Esophagus muscularis mucosa (tissue), 4 donors: ENCODE results near the gene APOBEC4. TPM values are rescaled to one million over a fixed set of nuclear protein-coding genes. Genes with fewer than 3 reads are reported as not detected.
"Not testable (repeated sequence)": the region's sequence is repeated elsewhere in the genome, so short reads cannot be mapped to it uniquely, and the experiment has no call there.

Source experiments
- DNase-seq: peaks from one replicate; pipeline ENCODE4 v3.0.0-alpha.2; 2017; ENCODE audit errors: extremely low spot score
- H3K27ac ChIP-seq, 4 donors: fragments of 200-600 bp; sonication (generic); replicated peaks in 1 of 4; 1 replicate in 3 of 4; 2 replicates in 1 of 4; pipeline ENCODE4 v1.5.1; 2016 to 2019; ENCODE audit warnings: mild to moderate bottlenecking in 1 of 4
- H3K27me3 ChIP-seq, 4 donors: fragments of 200-600 bp; sonication (generic); one replicate each; pipeline versions ENCODE4 v1.5.1 to v1.6.0; 2016 to 2019
- H3K36me3 ChIP-seq, 4 donors: fragments of 200-600 bp; sonication (generic); one replicate each; pipeline ENCODE4 v1.5.1; 2016 to 2019
- H3K4me1 ChIP-seq, 4 donors: fragments of 200-600 bp; sonication (generic); one replicate each; pipeline ENCODE4 v1.5.1; 2016 to 2019
- H3K4me3 ChIP-seq, 4 donors: fragments of 200-600 bp; sonication (generic); 1 replicate in 2 of 4; 2 replicates in 2 of 4; pipeline ENCODE4 v1.5.1; 2016 to 2019; ENCODE audit warnings: mild to moderate bottlenecking in 4 of 4, moderate library complexity in 1 of 4
- H3K9me3 ChIP-seq, 4 donors: fragments of 200-600 bp; sonication (generic); 1 replicate in 3 of 4; 2 replicates in 1 of 4; pipeline ENCODE4 v1.5.1; 2016 to 2019
- CTCF ChIP-seq, 3 experiments: fragments of 200-600 bp in 2 of 3; fragments of 450-650 bp in 1 of 3; sonication (generic) in 2 of 3; IDR thresholded peaks; one replicate each; pipeline ENCODE4 v1.5.1; 2017 to 2019; ENCODE audit warnings: antibody characterized with exemption in 3 of 3, mild to moderate bottlenecking in 2 of 3, moderate library complexity in 1 of 3
- EP300 ChIP-seq: sonication (generic); formaldehyde crosslinking; IDR thresholded peaks from one replicate; pipeline ENCODE4 v1.6.1; 2017; ENCODE audit warnings: antibody characterized with exemption
- POLR2A ChIP-seq: fragments of 450-650 bp; IDR thresholded peaks from one replicate; pipeline ENCODE4 v1.6.1; 2017; ENCODE audit warnings: antibody characterized with exemption, moderate library complexity, mild to moderate bottlenecking, low read depth
- POLR2AphosphoS5 ChIP-seq, 2 donors: sonication (generic); formaldehyde crosslinking; IDR thresholded peaks; one replicate each; pipeline ENCODE4 v1.6.1; 2017; ENCODE audit warnings: antibody characterized with exemption in 2 of 2
- WGBS: methylation state at CpG from one replicate; pipeline ENCODE4 v1.1.5; 2018; 5-methylcytosine and 5-hydroxymethylcytosine counted together
- intact Hi-C: fragments of 100-400 bp; cut with DNase I; formaldehyde crosslinking; loops from one replicate; pipeline ENCODE4 v1.15.1; 2023
- total RNA-seq, 4 donors: library from RNA; depleted of rRNA; stranded (reverse); fragments of >200 nt; gene quantifications; one replicate each; pipeline versions ENCODE4 v1.1.0 to v1.2.1, GENCODE V29; 2016

Gene APOBEC4
- total RNA-seq, 4 donors from 2014 or later, result not detected

- TF ChIP-seq POLR2A (no peak), EP300 (no peak), POLR2AphosphoS5 (IDR thresholded peaks at IDR 0.05) (no peak), CTCF (IDR thresholded peaks at IDR 0.05) (no peak)
- Histone ChIP-seq H3K4me3 (no peak overlapping the region), H3K36me3 (no peaks in the 10 kb centered on the region), H3K27me3 (no peaks in the 10 kb centered on the region), H3K27ac (no peak overlapping the region), H3K9me3 (no peaks in the 10 kb centered on the region), H3K4me1 (peaks cover 0 to 5% (median 1%) of the 10 kb centered on the region in 4 donors)
- DNase-seq, result no peak
- intact Hi-C loops, result no loop called here
Observed at GRCh38 chr1:183686229-183686628, 33.1 kb upstream of the APOBEC4 start.

GRCh38 chr1:183685112-183685713 lies 32.1 kb upstream of the APOBEC4 start:
- WGBS, result 28% methylated on average over 3 of the region's 3 CpGs
- Histone ChIP-seq H3K27me3 (no peaks in the 10 kb centered on the region), H3K9me3 (no peaks in the 10 kb centered on the region), H3K4me1 (peaks cover 0 to 5% (median 1%) of the 10 kb centered on the region in 4 donors), H3K27ac (no peak overlapping the region), H3K36me3 (no peaks in the 10 kb centered on the region), H3K4me3 (no peak overlapping the region)
- no peak for DNase-seq
- TF ChIP-seq CTCF (IDR thresholded peaks at IDR 0.05) (peak; percentile 65 to 79 (median 67)), POLR2A (no peak)
- intact Hi-C loops, result no loop called here

- H3K27me3 ChIP-seq, intact Hi-C loops, DNase-seq, H3K9me3 ChIP-seq, H3K4me3 ChIP-seq, H3K36me3 ChIP-seq, H3K27ac ChIP-seq: not testable (repeated sequence)
- peaks cover 0 to 12% (median 11%) of the 10 kb centered on the region in 4 donors for H3K4me1 ChIP-seq
- 92% methylated on average over 4 of the region's 4 CpGs for WGBS
Observed at GRCh38 chr1:183679363-183679762, 26.2 kb upstream of the APOBEC4 start.

GRCh38 chr1:183678819-183679218 lies 25.7 kb upstream of the APOBEC4 start:
- Histone ChIP-seq H3K36me3 (no peaks in the 10 kb centered on the region), H3K4me1 (peaks cover 0 to 18% (median 16%) of the 10 kb centered on the region in 4 donors), H3K27me3 (no peaks in the 10 kb centered on the region), H3K27ac (no peak overlapping the region), H3K9me3 (no peaks in the 10 kb centered on the region), H3K4me3 (no peak overlapping the region)
- intact Hi-C loops, result no loop called here
- TF ChIP-seq CTCF (IDR thresholded peaks at IDR 0.05) (no peak), POLR2AphosphoS5 (IDR thresholded peaks at IDR 0.05) (no peak), EP300 (no peak), POLR2A (no peak)
- WGBS, result 88% methylated on average over 3 of the region's 3 CpGs
- DNase-seq, result no peak

GRCh38 chr1:183676586-183677189 lies 23.6 kb upstream of the APOBEC4 start:
- no peaks in the 10 kb centered on the region for H3K36me3 ChIP-seq
- H3K27ac ChIP-seq, result no peak overlapping the region
- intact Hi-C loops, result no loop called here
- no peak overlapping the region for H3K4me3 ChIP-seq
- TF ChIP-seq POLR2AphosphoS5 (IDR thresholded peaks at IDR 0.05) (no peak), POLR2A (no peak), EP300 (no peak), CTCF (IDR thresholded peaks at IDR 0.05) (no peak)
- WGBS, result 74% methylated on average over 2 of the region's 2 CpGs
- H3K4me1 ChIP-seq, result peaks cover 0 to 22% (median 20%) of the 10 kb centered on the region in 4 donors
- no peak for DNase-seq
- no peaks in the 10 kb centered on the region for H3K27me3 ChIP-seq
- H3K9me3 ChIP-seq, result no peaks in the 10 kb centered on the region
